Gastroesophageal sphincter (tissue), 3 donors: ENCODE data around the gene RGS17.

Source experiments
- CTCF ChIP-seq, 4 experiments: fragments of 200-600 bp in 2 of 4; fragments of 450-650 bp in 2 of 4; sonication (generic) in 1 of 4; IDR thresholded peaks; one replicate each; pipeline ENCODE4 v1.5.1; 2017 to 2019; ENCODE audit warnings: antibody characterized with exemption in 4 of 4, mild to moderate bottlenecking in 2 of 4, moderate library complexity in 2 of 4
- POLR2AphosphoS5 ChIP-seq: sonication (generic); formaldehyde crosslinking; IDR thresholded peaks from one replicate; pipeline ENCODE4 v1.6.1; 2017; ENCODE audit warnings: antibody characterized with exemption

GRCh38 chr6:153131037-153131981 is at the start of gene RGS17:
- TF ChIP-seq CTCF (IDR thresholded peaks at IDR 0.05) (no peak), POLR2AphosphoS5 (no peak)
